ENCODE data around the gene PIK3R5.

Gene PIK3R5

DNA sequence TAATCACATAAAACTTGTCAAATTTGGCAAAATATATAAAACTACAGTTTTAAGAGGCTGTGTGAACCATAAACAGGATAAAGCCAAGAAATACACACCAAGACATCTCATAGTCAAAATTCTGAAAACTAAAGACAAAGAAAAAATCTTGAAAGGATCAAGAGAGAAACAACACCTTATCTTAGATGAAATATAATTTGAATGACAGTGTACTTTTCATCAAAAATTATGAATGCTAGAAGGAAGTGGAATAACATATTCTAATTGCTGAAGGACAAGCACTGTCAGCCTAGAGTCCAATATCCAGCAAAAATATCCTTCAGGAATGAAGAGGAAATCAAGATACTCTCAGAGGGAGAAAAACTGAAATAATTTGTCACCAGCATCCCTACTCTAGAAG is 37.2 kb downstream of the PIK3R5 start:
- no peak for DNase-seq (ENCODE audit: low read depth in 2 of 2, low spot score in 1 of 2)

DNA sequence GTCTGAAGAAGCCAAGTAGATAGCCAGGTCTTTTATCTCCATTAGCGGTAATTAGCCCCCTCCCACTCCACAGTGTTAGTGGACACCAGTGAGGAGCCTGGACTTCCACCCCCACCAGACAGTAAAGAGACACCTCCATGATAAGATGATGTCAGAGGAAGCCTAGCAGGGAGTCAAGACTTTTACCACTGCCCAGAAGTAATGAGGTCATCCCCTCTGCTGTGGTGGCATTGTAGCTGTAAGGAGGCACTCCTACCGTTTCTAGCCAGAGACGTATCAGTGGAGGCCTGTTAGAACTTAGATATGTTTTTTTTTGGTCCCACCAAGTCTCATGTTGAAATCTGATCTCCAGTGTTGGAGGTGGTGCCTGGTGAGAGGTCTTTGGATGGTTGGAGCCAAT is 38.1 kb downstream of the PIK3R5 start:
- DNase-seq (ENCODE audit: low read depth in 2 of 2, low spot score in 1 of 2), result no peak

DNA sequence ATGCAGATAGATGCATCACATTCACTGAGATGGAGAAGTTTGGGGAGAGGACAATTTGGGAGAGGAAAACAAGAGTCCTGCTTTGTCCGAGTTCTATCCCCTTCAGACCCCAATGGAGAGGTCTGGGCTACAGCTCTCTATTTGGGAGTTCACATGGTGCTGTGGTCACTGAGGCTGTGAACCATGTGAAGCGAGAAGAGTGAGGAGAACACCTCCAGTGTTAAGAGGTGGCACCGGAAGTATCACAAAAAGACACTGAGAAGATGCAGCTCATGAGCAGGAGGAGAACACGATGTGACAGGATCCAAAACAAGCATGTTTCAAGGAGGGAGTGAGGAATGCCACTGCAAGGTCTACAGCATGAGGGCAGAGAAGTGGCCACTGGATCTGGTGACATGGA is 39.7 kb downstream of the PIK3R5 start:
- DNase-seq (ENCODE audit: low read depth in 2 of 2, low spot score in 1 of 2), result no peak

DNA sequence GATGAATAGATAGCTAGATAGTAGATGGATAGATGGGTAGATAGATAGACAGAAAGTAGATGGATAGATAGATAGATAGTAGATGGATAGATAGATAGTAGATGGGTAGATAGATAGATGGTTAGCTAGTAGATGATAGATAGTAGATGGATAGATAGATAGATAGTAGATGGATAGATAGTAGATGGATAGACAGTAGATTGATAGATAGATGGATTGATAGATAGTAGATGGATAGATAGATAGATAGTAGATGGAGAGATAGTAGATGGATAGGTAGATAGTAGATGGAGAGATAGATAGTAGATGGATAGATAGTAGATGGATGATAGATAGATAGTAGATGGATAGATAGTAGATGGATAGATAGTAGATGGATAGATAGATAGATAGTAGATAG is 40.4 kb downstream of the PIK3R5 start:
- DNase-seq (ENCODE audit: low read depth in 2 of 2, low spot score in 1 of 2), result no peak

DNA sequence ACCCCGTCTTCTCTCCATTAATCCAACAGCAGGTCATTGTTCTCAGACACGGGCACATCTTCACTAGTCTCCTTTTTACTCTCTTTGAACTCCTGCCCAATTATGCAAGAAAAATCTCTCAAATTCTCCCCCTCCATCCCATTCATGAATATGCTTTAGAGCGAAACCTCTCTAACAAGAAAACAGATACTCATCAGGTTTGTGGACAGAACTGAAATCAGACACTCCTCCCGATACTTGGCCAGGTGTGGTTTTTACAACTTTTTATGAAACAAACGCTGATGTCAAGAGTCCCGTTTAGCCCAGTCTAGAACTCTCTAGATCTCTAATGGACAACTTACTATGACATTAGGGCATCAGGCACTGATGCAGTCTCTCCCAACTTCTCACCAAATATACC is 40.9 kb downstream of the PIK3R5 start:
- no peak for DNase-seq (ENCODE audit: low read depth in 2 of 2, low spot score in 1 of 2)

DNA sequence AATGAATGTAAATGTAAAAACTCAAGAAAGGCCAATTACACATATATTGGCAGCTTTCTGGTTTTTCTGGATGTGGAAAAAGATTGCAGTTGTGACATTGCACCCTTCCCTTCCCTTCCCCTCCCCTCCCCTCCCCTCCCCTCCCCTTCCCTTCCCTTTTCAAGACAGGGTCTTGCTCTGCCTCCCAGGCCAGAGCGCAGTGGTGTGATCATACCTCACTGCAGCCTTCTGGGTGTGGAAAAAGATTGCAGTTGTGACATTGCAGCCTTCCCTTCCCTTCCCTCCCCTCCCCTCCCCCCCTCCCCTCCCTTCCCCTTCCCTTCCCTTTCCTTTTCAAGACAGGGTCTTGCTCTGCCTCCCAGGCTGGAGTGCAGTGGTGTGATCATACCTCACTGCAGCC is 41.7 kb downstream of the PIK3R5 start:
- no peak for DNase-seq (ENCODE audit: low read depth in 2 of 2, low spot score in 1 of 2)

DNA sequence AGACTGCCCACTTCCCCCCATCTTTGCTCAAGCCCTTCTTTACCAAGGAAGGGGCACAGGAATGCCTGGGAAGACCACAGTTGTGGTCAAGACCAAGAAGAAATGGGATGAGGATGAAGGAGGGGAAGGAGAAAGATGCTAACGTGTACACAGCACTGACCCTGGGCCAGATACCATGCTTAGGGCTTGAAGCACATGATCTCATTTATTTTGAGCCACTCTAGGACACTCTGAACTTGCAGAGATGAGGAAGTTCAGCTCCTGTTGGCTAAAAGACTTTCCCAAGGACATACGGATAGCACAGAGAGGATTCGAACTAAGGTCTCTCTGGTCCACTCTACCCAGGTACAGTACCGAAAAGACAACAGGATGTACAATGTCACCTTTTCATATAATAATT is 42.6 kb downstream of the PIK3R5 start:
- DNase-seq (ENCODE audit: low read depth in 2 of 2, low spot score in 1 of 2), result no peak

DNA sequence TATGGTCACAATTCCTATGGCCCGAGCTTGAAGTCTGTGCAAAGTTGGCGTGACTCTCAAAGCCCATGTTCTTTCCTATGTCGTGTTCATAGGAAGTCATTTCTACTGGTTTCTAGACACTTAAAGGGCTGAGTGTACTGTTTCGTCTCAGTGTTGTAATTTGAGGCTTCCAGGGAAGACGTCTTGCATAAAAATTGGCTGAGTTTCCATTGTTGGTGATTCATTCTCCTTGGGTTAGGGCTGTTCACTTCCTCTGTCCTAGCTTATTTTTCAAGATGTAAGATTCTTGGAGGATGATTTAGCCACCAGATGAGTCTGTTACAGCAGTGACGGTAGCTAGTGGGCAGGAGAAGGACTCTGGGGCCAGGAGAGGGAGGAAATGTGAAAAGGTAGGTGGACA is 43.1 kb downstream of the PIK3R5 start:
- DNase-seq (ENCODE audit: low read depth in 2 of 2, low spot score in 1 of 2), result no peak

DNA sequence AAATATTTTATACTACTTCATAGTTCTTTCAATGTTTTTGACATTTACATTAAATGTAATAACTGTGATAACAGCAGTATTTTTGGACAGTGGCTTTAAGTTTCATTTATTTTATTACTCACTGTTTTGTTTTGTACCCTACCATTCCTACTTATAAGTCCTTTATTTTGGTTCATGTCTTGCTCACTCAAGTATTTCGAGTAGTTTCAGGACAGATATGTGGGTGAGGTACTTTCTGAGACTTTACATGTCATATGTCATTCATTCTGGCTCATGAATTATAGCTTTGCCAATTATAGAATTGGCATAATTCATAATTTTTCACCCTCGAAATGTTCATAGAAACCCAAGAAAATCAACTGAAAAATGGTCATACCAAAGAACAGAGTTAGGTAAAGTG is 44.4 kb downstream of the PIK3R5 start:
- DNase-seq (ENCODE audit: low read depth in 2 of 2, low spot score in 1 of 2), result no peak

DNA sequence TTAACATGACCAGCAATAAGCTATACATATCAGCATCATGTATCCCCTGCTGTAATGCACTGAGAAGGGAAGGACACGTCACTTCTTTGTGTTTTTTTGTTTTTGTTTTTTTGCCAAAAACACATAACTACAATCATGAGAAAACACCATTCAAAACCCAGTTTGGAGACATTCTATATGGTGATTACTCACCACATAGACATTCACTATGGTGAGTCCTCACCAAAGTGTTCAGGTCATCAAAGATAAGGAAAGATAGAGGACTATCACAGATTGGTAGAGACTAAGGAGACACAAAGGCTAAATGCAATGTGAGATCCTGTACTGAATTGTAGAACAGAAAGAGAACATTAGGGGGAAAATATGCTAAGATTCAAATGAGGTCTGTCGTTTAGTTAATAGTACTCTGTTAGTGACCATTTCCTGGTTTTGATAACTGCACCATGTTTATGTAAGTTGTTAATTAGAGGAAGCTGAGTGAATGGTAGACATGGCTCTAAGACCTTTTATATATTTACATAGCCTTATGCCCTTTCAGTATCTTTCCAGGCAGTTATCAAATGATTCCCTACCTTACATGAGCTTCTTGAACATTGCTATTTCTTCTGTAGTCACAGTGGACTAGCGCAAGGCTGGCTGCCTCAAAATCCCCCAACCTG is 46.6 kb downstream of the PIK3R5 start:
- no peak for DNase-seq (ENCODE audit: low read depth in 2 of 2, low spot score in 1 of 2)

DNA sequence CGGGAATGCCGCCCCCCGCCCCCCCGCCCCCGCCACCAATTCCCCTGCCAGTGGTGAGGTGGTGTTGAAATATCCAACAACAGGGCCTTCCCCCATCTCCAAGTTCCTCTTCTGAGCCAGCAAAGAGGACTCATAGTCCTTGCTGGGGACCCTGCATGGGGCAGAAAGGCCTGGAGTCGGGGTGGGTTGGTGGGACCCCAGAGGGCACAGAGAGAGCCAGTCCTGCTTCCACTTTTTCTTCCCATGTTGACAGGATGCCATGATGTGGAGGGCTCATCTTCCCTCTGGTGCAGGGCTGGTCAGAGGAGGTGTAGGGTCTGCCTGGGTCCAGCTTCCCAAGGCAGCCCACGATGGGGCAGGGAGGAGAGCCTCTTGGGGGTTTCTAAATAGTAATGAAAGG is 49.0 kb downstream of the PIK3R5 start:
- no peak for DNase-seq (ENCODE audit: low read depth in 2 of 2, low spot score in 1 of 2)

DNA sequence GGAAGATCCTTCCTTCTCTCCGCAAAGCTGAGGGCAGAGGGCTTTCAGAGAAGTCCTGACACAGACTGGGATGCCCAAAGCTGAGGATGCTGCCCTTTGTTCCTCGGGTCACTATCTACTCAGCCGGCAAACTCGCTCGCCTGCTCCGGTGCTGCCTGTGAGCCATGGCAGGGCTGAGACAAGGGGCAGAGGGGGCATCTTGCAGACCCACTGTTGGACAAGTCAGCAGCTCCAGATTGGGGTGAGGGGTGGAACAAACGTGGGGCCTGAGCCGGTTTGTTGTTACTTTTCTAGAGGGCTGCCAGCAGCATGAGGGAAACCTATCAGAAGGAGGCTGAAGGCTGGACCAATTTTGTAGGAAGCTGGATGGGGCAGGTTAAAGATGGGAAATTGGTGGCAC is 51.0 kb downstream of the PIK3R5 start:
- no peak for DNase-seq (ENCODE audit: low read depth in 2 of 2, low spot score in 1 of 2)

DNA sequence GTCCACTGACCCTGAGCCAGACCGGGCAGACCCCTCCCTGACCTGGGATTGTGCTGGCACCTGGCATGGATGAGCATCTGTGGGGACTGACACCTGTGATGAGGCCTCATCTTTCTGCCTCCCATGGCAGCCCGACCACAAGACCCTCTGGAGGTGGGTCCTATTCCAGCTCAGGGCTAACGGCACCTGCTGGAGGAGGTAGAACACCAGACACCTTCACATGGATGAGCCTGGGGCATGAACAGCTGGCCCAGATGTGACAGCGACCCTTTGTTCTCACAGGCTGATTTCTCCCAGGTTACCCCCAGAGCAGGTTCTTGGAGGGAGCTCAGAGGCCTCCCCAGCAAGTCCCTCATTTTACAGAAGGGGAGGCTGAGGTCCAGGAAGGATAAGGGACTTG is 51.6 kb downstream of the PIK3R5 start:
- no peak for DNase-seq (ENCODE audit: low read depth in 2 of 2, low spot score in 1 of 2)

DNA sequence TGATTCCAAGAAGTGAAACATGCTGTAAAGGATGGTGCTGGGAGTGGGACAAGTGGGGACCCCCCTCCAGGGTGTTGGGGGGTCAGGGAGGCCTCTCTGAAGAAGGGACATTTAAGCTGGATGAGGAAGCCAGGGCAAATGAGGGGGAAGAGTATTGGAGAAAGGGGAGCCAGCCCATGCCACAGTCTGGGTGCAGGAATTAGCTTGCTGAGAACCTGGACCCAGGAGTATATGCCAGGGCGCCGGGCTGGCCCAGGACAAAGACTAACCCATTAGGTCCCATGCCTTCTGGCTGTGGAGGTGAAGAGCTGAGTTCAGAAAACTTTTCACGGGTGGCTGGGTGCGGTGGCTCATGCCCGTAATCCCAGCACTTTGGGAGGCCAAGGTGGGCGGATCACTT is 52.4 kb downstream of the PIK3R5 start:
- no peak for DNase-seq (ENCODE audit: low read depth in 2 of 2, low spot score in 1 of 2)

DNA sequence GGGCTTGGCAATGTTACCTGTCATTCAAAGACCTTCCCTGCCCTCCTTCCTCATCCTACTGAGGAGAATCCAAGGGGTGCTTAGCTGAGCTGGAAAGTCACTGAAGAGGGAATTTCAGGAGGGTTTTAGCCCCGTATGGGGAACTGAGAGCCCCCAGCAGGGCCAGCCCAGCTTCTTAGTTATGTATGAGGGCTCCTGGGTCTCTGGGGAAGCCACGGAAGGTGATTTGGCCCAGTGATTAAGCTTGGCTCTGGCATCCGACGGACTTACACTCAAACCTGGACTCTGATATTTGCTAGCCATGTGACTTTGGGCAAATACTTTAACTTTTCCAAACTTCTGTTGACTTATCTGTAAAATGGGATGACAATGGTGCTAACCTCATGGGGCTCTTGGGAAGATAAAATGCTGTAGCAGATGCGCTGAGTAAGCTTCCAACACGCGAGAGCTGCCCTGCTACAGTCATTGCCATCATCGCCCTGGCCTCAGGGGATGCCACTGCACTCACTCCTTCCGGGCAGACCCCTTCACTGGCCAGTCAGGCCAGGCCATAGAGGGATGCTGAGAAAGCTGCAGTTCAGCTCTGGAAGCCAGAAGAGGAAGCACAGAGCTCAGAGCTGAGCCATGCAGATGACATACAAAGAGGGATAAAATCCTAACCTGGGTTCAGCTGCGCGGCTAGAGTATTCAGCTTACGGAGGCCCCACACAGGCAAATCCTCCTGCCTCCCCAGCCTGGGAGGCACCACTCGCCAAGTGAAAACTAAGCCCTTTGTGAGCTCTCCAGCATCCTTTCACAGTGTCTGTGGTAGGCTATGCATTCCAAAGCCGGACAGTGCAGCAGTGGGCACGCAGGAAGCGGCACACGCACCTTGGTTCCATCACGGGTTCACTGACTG is 53.2 kb downstream of the PIK3R5 start:
- no peak for DNase-seq (ENCODE audit: low read depth in 2 of 2, low spot score in 1 of 2)

DNA sequence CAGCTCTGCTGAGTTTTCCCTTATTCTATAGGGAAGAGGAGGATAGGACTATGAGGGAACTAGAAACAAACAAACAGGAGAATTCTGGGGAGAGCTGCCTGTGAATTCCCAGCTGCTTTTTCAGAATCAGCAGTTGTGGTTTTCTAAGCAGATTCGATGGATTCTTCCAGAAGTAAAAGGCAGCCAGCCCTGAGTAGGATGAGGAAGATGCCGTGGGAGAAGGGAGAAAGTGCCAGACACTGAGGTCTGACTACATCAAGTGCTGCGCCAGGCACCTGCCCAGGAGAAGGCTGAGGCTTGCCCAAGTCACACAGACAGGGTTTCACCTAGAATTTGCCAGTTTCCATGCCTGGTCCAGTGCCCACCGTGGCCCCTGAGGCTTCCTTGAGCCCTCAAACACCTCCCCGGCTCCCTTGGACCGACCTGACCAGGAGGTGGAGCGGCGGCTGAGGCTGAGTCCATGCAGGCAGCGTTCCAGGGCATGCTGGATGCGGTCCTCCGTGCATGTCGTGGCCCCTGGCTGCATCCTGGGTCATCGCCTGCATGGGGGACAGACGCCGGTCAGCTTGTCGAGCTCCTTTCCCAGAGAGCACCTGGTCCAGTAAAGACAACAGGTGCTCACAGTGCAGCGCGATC is 54.4 kb downstream of the PIK3R5 start:
- DNase-seq (ENCODE audit: low read depth in 2 of 2, low spot score in 1 of 2), result no peak

DNA sequence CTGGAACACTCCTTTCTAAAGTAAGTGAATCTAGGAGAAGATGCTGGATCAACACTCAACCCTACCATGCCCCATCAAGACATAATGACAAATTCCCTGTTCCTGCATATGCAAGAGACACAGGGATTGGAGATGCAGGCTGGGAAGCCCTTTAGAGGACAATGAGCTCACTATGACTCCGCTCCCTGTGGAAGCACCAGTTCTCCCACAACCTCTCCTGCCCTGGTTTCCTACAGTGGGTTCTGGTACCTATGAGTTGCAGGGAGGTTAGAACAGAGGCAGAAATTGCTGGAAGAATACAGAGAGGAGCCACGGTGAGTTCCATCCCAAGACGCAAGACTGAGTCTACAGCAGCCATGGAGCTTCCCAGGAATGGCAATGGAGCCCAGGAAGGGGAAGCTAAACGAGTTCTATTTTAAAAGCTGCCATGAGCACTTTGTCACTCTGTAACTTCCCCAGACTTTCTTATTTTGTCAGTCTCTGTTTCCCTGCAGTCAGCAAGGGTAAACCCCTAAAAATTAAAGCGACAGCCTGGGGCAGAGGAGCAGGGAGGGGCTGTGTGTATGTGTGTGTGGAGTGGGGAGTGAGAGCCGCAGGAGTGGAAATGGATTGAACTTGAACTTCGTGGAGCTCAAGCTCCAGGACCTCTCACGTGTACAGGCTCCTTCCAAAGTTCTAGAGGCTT is 55.8 kb downstream of the PIK3R5 start:
- no peak for DNase-seq (ENCODE audit: low read depth in 2 of 2, low spot score in 1 of 2)

DNA sequence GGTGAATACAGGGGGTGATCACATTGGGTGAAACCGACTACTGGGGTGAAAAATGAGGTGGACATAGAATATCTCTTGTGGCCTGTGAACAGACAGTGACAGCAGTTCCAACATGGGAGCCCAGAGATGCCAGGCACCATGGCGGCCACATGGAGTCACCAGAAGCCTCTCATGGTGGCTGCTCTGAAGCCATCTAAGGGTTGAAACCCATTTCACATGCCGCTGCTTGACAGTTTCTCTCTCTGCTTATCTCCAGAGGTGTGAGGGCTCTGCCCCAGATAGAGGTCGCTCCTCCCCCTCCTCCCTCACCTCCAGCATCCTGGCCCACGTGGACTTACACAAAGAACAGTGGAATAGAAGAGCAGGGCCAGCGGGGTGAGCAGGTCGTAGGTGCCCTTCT is 60.2 kb downstream of the PIK3R5 start:
- DNase-seq (ENCODE audit: low read depth in 2 of 2, low spot score in 1 of 2), result no peak

DNA sequence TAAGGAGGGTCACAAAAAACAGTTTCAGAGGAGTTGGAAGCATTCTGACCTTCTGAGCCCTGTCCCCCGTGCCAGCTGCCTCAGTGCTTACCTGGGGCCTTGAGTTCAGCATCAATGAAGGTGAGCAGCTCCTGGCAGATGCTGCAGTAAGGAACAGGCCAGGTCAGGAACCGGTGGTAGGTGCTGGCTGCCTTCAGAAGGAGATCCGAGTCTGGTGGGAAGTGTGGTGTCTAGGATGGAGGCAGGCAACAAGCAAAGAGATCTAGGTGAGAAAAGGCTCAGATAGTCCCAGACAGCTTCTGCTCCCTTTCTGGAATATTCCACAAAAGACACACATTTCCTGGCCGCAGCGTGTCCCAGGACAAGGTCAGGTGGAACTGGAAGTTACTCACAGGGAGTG is 60.8 kb downstream of the PIK3R5 start:
- no peak for DNase-seq (ENCODE audit: low read depth in 2 of 2, low spot score in 1 of 2)

DNA sequence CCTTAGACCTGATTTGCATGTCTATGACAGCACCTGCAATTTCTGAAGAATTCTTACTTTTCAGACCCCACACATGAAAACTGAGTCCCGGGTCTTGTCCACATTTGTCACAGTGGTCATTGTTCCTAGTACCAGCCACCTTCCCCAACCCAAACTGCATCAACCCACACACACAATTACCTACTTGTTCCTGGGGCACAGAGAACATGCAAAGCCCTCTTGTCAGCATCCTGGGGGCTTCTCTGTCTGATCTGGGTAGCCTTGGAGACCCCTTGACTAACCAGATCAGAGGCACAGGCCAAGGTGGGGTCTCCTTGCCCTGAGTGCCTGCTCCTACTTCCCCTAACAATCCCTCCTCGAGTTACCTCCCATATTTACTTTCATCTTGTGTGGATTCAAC is 61.3 kb downstream of the PIK3R5 start:
- no peak for DNase-seq (ENCODE audit: low read depth in 2 of 2, low spot score in 1 of 2)

DNA sequence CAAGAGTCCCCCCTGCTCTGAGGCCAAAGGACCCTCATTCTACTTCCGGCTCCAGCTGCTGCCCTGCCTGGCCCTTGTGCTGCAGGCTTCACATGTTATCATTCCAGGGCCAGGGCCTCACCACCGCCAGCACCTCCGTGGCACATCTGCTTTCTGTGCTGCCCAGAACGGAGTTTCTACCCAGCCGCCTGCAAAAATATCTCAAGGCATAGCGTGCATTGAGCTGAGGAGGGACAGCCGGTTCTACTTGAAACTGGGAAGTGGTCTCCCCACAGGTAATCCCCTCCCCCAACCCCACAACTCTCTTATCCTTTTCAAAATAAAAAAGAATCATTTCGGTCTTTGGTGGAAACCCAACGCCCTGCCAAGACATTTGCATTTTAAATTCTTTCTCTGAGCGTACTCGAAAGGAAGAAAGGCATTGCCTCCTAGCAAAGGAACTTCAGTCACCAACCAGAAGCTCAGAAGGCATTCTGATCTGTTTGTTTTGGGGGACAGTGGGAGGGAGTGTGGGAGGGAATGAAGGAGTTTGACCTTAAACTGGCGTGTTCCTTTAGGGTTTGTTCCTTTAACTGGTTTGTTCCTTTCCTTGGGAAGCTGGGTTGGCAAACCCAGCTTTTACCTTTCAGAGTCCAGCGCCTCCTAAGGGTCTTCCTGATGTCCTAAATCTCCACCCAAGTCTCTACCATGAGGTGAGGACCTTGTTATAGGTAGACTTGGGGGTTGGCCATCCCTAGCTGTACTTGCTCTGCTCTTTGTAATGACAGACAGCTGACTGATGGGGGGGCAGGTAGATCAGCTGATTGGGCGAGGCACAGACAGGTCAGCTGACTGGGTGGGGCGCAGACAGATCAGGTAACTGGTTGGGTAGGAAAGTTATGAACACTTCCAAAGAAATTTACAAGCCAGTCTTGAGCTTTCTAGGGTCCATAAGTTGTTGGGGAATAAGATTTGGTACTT is 64.6 kb downstream of the PIK3R5 start:
- no peak for DNase-seq (ENCODE audit: low read depth in 2 of 2, low spot score in 1 of 2)

Measured in stimulated activated CD8-positive, alpha-beta memory T cell treated with anti-CD3 and anti-CD28 coated beads, Interleukin-4, amount 100 ng/mL, for 1 hour (primary cell).